Measurements from ENCODE around the gene MEIOSIN. TPM values are rescaled to one million over a fixed set of nuclear protein-coding genes. Genes with fewer than 3 reads are reported as not detected.

MEIOSIN gene
- polyA plus RNA-seq, 1 donor (not counting 4 experiments of a cell fraction or from before 2014, with no cell fraction given): not detected

- H3K4me2 ChIP-seq (ENCODE audit: control insufficient read depth, extremely low read depth, insufficient read depth, low read depth, low read length): peak overlapping the region; percentile 98
- dilution Hi-C loops (cut with MboI; ENCODE audit: extremely low pct_ligation_motif_present, low sequenced_read_pairs): no loop called here
- H3K4me1 ChIP-seq (ENCODE audit: control insufficient read depth, extremely low read depth, insufficient read depth, low read length): peaks cover 15% of the 10 kb centered on the region
- H3K36me3 ChIP-seq (ENCODE audit: control insufficient read depth in 2 of 2, extremely low read depth in 1 of 2, insufficient read depth in 2 of 2, low read length in 2 of 2): peaks cover 0 to 4% of the 10 kb centered on the region in 2 experiments
- FAIRE-seq: no peak
- H3K79me2 ChIP-seq (ENCODE audit: control insufficient read depth, insufficient read depth, low read length): no peaks in the 10 kb centered on the region
- H3K27me3 ChIP-seq (ENCODE audit: control insufficient read depth, extremely low read depth, insufficient read depth, low read length): no peaks in the 10 kb centered on the region
- no peaks in the 10 kb centered on the region for H3K9me3 ChIP-seq (ENCODE audit: control insufficient read depth, low read depth, low read length)
- no peak overlapping the region for H3K9ac ChIP-seq (ENCODE audit: control insufficient read depth, extremely low read depth, insufficient read depth, low read length)
- H2AFZ ChIP-seq (ENCODE audit: control insufficient read depth, low read length): no peak overlapping the region
- no peaks in the 10 kb centered on the region for H3K9me1 ChIP-seq (ENCODE audit: control insufficient read depth, extremely low read depth, insufficient read depth, low read length)
- peak overlapping the region in 1 of 3 experiments; percentile 49 for H3K4me3 ChIP-seq (ENCODE audit: control insufficient read depth in 2 of 3, extremely low read depth in 1 of 3, insufficient read depth in 2 of 3, low read depth in 1 of 3, low read length in 3 of 3)
- TF ChIP-seq EZH2 (IDR thresholded peaks at IDR 0.05; ENCODE audit: low read length): no peak
- TF ChIP-seq CTCF (optimal IDR thresholded peaks at IDR 0.05 in 1 of 3, IDR thresholded peaks at IDR 0.05 in 1 of 3, conservative IDR thresholded peaks at IDR 0.05 in 1 of 3; ENCODE audit: extremely low read depth in 1 of 3, insufficient read depth in 2 of 3, low read length in 3 of 3): no peak
- H4K20me1 ChIP-seq (ENCODE audit: control insufficient read depth, extremely low read depth, insufficient read depth, low read length): peaks cover 6% of the 10 kb centered on the region
- no peak overlapping the region for H3K27ac ChIP-seq (ENCODE audit: control insufficient read depth, insufficient read depth, low read length)
- no peak for DNase-seq (ENCODE audit: low read depth, low spot score)
Observed at GRCh38 chr19:45771311-45771933, 38.2 kb downstream of the MEIOSIN start.

GRCh38 chr19:45772130-45772840 is 39.0 kb downstream of the MEIOSIN start:
- Histone ChIP-seq H3K27ac (ENCODE audit: control insufficient read depth, insufficient read depth, low read length) (no peak overlapping the region), H3K9me3 (ENCODE audit: control insufficient read depth, low read depth, low read length) (no peaks in the 10 kb centered on the region), H3K4me3 (ENCODE audit: control insufficient read depth in 2 of 3, extremely low read depth in 1 of 3, insufficient read depth in 2 of 3, low read depth in 1 of 3, low read length in 3 of 3) (no peak overlapping the region), H2AFZ (ENCODE audit: control insufficient read depth, low read length) (no peak overlapping the region), H3K9ac (ENCODE audit: control insufficient read depth, extremely low read depth, insufficient read depth, low read length) (no peak overlapping the region), H4K20me1 (ENCODE audit: control insufficient read depth, extremely low read depth, insufficient read depth, low read length) (peaks cover 6% of the 10 kb centered on the region), H3K27me3 (ENCODE audit: control insufficient read depth, extremely low read depth, insufficient read depth, low read length) (no peaks in the 10 kb centered on the region), H3K9me1 (ENCODE audit: control insufficient read depth, extremely low read depth, insufficient read depth, low read length) (no peaks in the 10 kb centered on the region), H3K79me2 (ENCODE audit: control insufficient read depth, insufficient read depth, low read length) (no peaks in the 10 kb centered on the region), H3K4me2 (ENCODE audit: control insufficient read depth, extremely low read depth, insufficient read depth, low read depth, low read length) (no peak overlapping the region), H3K36me3 (ENCODE audit: control insufficient read depth in 2 of 2, extremely low read depth in 1 of 2, insufficient read depth in 2 of 2, low read length in 2 of 2) (peaks cover 0 to 11% of the 10 kb centered on the region in 2 experiments), H3K4me1 (ENCODE audit: control insufficient read depth, extremely low read depth, insufficient read depth, low read length) (peaks cover 9% of the 10 kb centered on the region)
- no peak for TF ChIP-seq CTCF (optimal IDR thresholded peaks at IDR 0.05 in 1 of 3, IDR thresholded peaks at IDR 0.05 in 1 of 3, conservative IDR thresholded peaks at IDR 0.05 in 1 of 3; ENCODE audit: extremely low read depth in 1 of 3, insufficient read depth in 2 of 3, low read length in 3 of 3)
- TF ChIP-seq EZH2 (IDR thresholded peaks at IDR 0.05; ENCODE audit: low read length): no peak
- FAIRE-seq: no peak
- DNase-seq (ENCODE audit: low read depth, low spot score): no peak
- dilution Hi-C loops (cut with MboI; ENCODE audit: extremely low pct_ligation_motif_present, low sequenced_read_pairs): no loop called here

Measured in keratinocyte (primary cell).